Panc1 (cell line): ENCODE results near the gene AATK. TPM values are rescaled to one million over a fixed set of nuclear protein-coding genes. Genes with fewer than 3 reads are reported as not detected.

Source experiments
- ATAC-seq: fragments of 200-7000 bp; cut with Tn5 transposase; 2 replicates; pipeline ENCODE4 v1.9.1; 2020; ENCODE audit warnings: mild to moderate bottlenecking, moderate library complexity
- BruUV-seq: library from RNA; stranded (reverse); fragments of 400-500 nt; replicated peaks from 2 replicates; lab custom pipeline; 2021; lab: Mats Ljungman, UMichigan
- CTCF ChIA-PET: fragments of 300-600 bp; sonication (Branson Sonifier 250); formaldehyde crosslinking; loops from one replicate; lab custom pipeline; 2022; ENCODE audit warnings: antibody characterized with exemption; lab: Charles Lee
- POLR2A ChIA-PET: fragments of 300-600 bp; sonication (Branson Sonifier 250); formaldehyde crosslinking; loops from one replicate; lab custom pipeline; 2022; ENCODE audit warnings: antibody characterized with exemption; lab: Charles Lee
- DNase-seq: peaks from one replicate; pipeline ENCODE4 v3.0.0-alpha.2; 2010; ENCODE audit warnings: low read depth, low spot score
- H3K27ac ChIP-seq: 2 replicates; pipeline ENCODE4 v1.5.1; 2011; ENCODE audit warnings: mild to moderate bottlenecking, low read length, inconsistent platforms
- H3K27me3 ChIP-seq: fragments of 200-500 bp; sonication (Bioruptor generic); 2 replicates; pipeline ENCODE4 v1.6.0; 2014; ENCODE audit warnings: low read length, inconsistent platforms; ENCODE audit not compliant: control insufficient read depth, insufficient read depth
- H3K36me3 ChIP-seq: fragments of 200-500 bp; sonication (Bioruptor generic); 2 replicates; pipeline ENCODE4 v1.5.1; 2014; ENCODE audit warnings: inconsistent platforms, mild to moderate bottlenecking, low read length, moderate library complexity; ENCODE audit not compliant: control insufficient read depth, insufficient read depth
- H3K4me1 ChIP-seq: 2 replicates; pipeline ENCODE4 v1.5.1; 2011; ENCODE audit warnings: inconsistent platforms, mild to moderate bottlenecking, low read length, moderate library complexity; ENCODE audit not compliant: control insufficient read depth, insufficient read depth
- H3K4me3 ChIP-seq, 2 experiments: 2 replicates each; pipeline ENCODE4 v1.5.1; 2011 to 2012; ENCODE audit warnings: low read depth in 2 of 2, low read length in 2 of 2, mild to moderate bottlenecking in 2 of 2, inconsistent platforms in 1 of 2, moderate library complexity in 1 of 2
- H3K9me3 ChIP-seq: fragments of 200-500 bp; sonication (Bioruptor generic); 2 replicates; pipeline ENCODE4 v1.5.1; 2014; ENCODE audit warnings: low read depth, mild to moderate bottlenecking, inconsistent platforms, low read length, moderate library complexity; ENCODE audit not compliant: control insufficient read depth, insufficient read depth
- CTCF ChIP-seq: fragments of 450-650 bp; IDR thresholded peaks from 2 replicates; pipeline ENCODE4 v1.5.1; 2017; ENCODE audit warnings: mild to moderate bottlenecking
- POLR2AphosphoS5 ChIP-seq: IDR thresholded peaks from 2 replicates; pipeline ENCODE4 v1.6.1; 2012; ENCODE audit warnings: mild to moderate bottlenecking, low read depth, low read length, moderate library complexity
- REST ChIP-seq, 2 experiments: IDR thresholded peaks; 2 replicates each; pipeline ENCODE4 v1.6.1; 2011 to 2012; ENCODE audit warnings: low read depth in 2 of 2, control low read depth in 1 of 2, low read length in 1 of 2, mild to moderate bottlenecking in 1 of 2, moderate library complexity in 1 of 2; ENCODE audit not compliant: insufficient read depth in 1 of 2
- SIN3A ChIP-seq: IDR thresholded peaks from 2 replicates; pipeline ENCODE4 v1.6.1; 2012; ENCODE audit warnings: low read depth, mild to moderate bottlenecking, low read length, moderate library complexity, borderline replicate concordance; ENCODE audit not compliant: insufficient read depth
- TCF7L2 ChIP-seq: IDR thresholded peaks from 2 replicates; pipeline ENCODE4 v1.6.1; 2011; ENCODE audit warnings: mild to moderate bottlenecking, low read depth, low read length, inconsistent platforms
- in situ Hi-C: cut with HindIII; loops from 2 replicates; pipeline ENCODE4 v1.10.0; 2016; ENCODE audit warnings: low sequenced_read_pairs, low pct_unique_long_range_greater_than_20kb
- intact Hi-C: fragments of 100-400 bp; cut with micrococcal nuclease; formaldehyde crosslinking; loops from one replicate; pipeline ENCODE4 v1.10.0; 2022; ENCODE audit not compliant: unreplicated experiment
- total RNA-seq: library from RNA; stranded (reverse); gene quantifications from one replicate; pipeline ENCODE4 v1.2.1, GENCODE V29; 2021; ENCODE audit not compliant: unreplicated experiment

AATK gene
- total RNA-seq, 1 experiment from 2014 or later, result 3.7 TPM

GRCh38 chr17:81112450-81112849 is 53.6 kb downstream of the AATK start:
- no peak for ATAC-seq
- no TSS peak for BruUV-seq

GRCh38 chr17:81111066-81111465 is 55.0 kb downstream of the AATK start:
- H3K4me3 ChIP-seq, result no peak overlapping the region
- no peaks in the 10 kb centered on the region for H3K27me3 ChIP-seq
- ATAC-seq (no peak), DNase-seq (no peak)
- intact Hi-C loops, result no loop called here
- no peak overlapping the region for H3K27ac ChIP-seq
- peaks cover 2% of the 10 kb centered on the region for H3K36me3 ChIP-seq
- in situ Hi-C loops, result no loop called here
- peaks cover 5% of the 10 kb centered on the region; the same call in 1 of the 2 replicates for H3K4me1 ChIP-seq
- BruUV-seq, result no TSS peak
- H3K9me3 ChIP-seq, result no peaks in the 10 kb centered on the region
- POLR2A ChIA-PET, result no interaction called here
- TF ChIP-seq CTCF (no peak), REST (IDR thresholded peaks at IDR 0.05; ENCODE audit: insufficient read depth in 1 of 2, low read depth in 2 of 2, low read length in 1 of 2) (no peak), SIN3A (no peak), TCF7L2 (no peak), POLR2AphosphoS5 (no peak)
- CTCF ChIA-PET, result no interaction called here

More at GRCh38 chr17:81112450-81112849, 53.6 kb downstream of the AATK start:
- intact Hi-C loops, result no loop called here
- no peak for DNase-seq
- no peak for TF ChIP-seq CTCF
- Histone ChIP-seq H3K4me3 (no peak overlapping the region), H3K9me3 (no peaks in the 10 kb centered on the region), H3K4me1 (peaks cover 19% of the 10 kb centered on the region), H3K27ac (no peak overlapping the region), H3K36me3 (peaks cover 2% of the 10 kb centered on the region), H3K27me3 (no peaks in the 10 kb centered on the region)
- CTCF ChIA-PET, result interaction anchor here (0.7 kb wide), 1 partner anchor 97 kb away, joined by 3 read pairs; no protein-coding TSS in a partner anchor
- in situ Hi-C loops, result no loop called here
- POLR2A ChIA-PET, result no interaction called here
